HepG2 (cell line): ENCODE results near the gene YIF1A. TPM values are rescaled to one million over a fixed set of nuclear protein-coding genes. Genes with fewer than 3 reads are reported as not detected.
A peak's percentile ranks its signal among the peaks of the same experiment; 100 is the strongest.

Experiments used
- ARNT ChIP-seq: fragments of 450-650 bp; IDR thresholded peaks from 2 replicates; pipeline ENCODE4 v1.6.1; 2017
- ATF5 ChIP-seq: sonication (generic); formaldehyde crosslinking; IDR thresholded peaks from 2 replicates; pipeline ENCODE4 v1.4.0; 2020; ENCODE audit warnings: mild to moderate bottlenecking, low read depth, missing genetic modification reagents
- FOXO4 ChIP-seq: sonication (generic); formaldehyde crosslinking; conservative IDR thresholded peaks from 2 replicates; pipeline ENCODE4 v1.8.1; 2023; ENCODE audit warnings: missing genetic modification reagents
- IKZF1 ChIP-seq: fragments of 450-650 bp; IDR thresholded peaks from 2 replicates; pipeline ENCODE4 v1.7.1; 2016
- MAFF ChIP-seq: IDR thresholded peaks from 2 replicates; pipeline ENCODE4 v1.6.1; 2011; ENCODE audit warnings: low read depth, low read length, improper control_type of control experiment
- MIER3 ChIP-seq: IDR thresholded peaks from 2 replicates; pipeline ENCODE4 v1.6.1; 2016; ENCODE audit warnings: missing compliant biosample characterization, borderline replicate concordance
- PCBP1 ChIP-seq: fragments of 200-400 bp; formaldehyde crosslinking; IDR thresholded peaks from 2 replicates; pipeline ENCODE4 v1.6.1; 2017; ENCODE audit warnings: mild to moderate bottlenecking, low read depth, low read length, borderline replicate concordance
- RXRA ChIP-seq: sonication (generic); formaldehyde crosslinking; IDR thresholded peaks from 2 replicates; pipeline ENCODE4 v1.5.1; 2020; ENCODE audit warnings: missing genetic modification reagents
- TFDP2 ChIP-seq: sonication (generic); formaldehyde crosslinking; IDR thresholded peaks from 2 replicates; pipeline ENCODE4 v1.4.0; 2020; ENCODE audit warnings: missing genetic modification reagents
- TRIM24 ChIP-seq: sonication (generic); formaldehyde crosslinking; IDR thresholded peaks from 2 replicates; pipeline ENCODE4 v1.8.0; 2022; ENCODE audit warnings: mild to moderate bottlenecking, missing genetic modification reagents
- ZBTB7B ChIP-seq: sonication (generic); formaldehyde crosslinking; IDR thresholded peaks from 2 replicates; pipeline ENCODE4 v1.4.0; 2020; ENCODE audit warnings: missing genetic modification reagents
- ZNF20 ChIP-seq: sonication (generic); formaldehyde crosslinking; IDR thresholded peaks from 2 replicates; pipeline ENCODE4 v1.4.0; 2020; ENCODE audit warnings: mild to moderate bottlenecking, moderate library complexity, missing genetic modification reagents
- ZNF333 ChIP-seq: sonication (generic); formaldehyde crosslinking; IDR thresholded peaks from 2 replicates; pipeline ENCODE4 v1.4.0; 2020; ENCODE audit warnings: mild to moderate bottlenecking, missing genetic modification reagents, borderline replicate concordance
- ZSCAN30 ChIP-seq: sonication (generic); formaldehyde crosslinking; IDR thresholded peaks from 2 replicates; pipeline ENCODE4 v1.5.0; 2020; ENCODE audit warnings: mild to moderate bottlenecking, missing genetic modification reagents
- ZSCAN31 ChIP-seq: sonication (generic); formaldehyde crosslinking; IDR thresholded peaks from 2 replicates; pipeline ENCODE4 v1.5.0; 2020; ENCODE audit warnings: low read depth, mild to moderate bottlenecking, missing genetic modification reagents
- polyA plus RNA-seq, 8 experiments: library from polyadenylated mRNA; depleted of rRNA in 3 of 8; stranded (reverse) in 7 of 8; unstranded in 1 of 8; fragments of >200 nt; fragmentation: Illumina TruSeq in 4 of 8; extraction: Trizol in 4 of 8; gene quantifications; 2 replicates each; pipeline versions ENCODE4 v1.2.1 to v1.2.3, GENCODE V29; 2011 to 2016; ENCODE audit warnings: low read depth in 4 of 8, missing spikeins in 1 of 8, mixed read lengths in 1 of 8; ENCODE audit not compliant: insufficient read depth in 1 of 8
- total RNA-seq, 5 experiments: library from RNA; depleted of rRNA; stranded (reverse); fragments of >200 nt; fragmentation: Illumina TruSeq; extraction: Trizol; gene quantifications; 2 replicates each; pipeline ENCODE4 v1.2.3, GENCODE V29; 2016; ENCODE audit warnings: low read depth in 1 of 5
- TF ChIP-seq, protein P1 (sequence below): sonication (generic); formaldehyde crosslinking; IDR thresholded peaks from 2 replicates; pipeline ENCODE4 v1.4.0; 2020; ENCODE audit warnings: missing genetic modification reagents
- TF ChIP-seq, protein P2 (sequence below): sonication (generic); formaldehyde crosslinking; IDR thresholded peaks from 2 replicates; pipeline ENCODE4 v1.4.0; 2020; ENCODE audit warnings: missing genetic modification reagents, mild to moderate bottlenecking, borderline replicate concordance

Gene YIF1A
- total and polyA plus RNA-seq, 2 of the 13 experiments (the other 11 are each of a cell fraction or from before 2014, with no cell fraction given) = 133 to 145 TPM

- TF ChIP-seq, protein P1, sequence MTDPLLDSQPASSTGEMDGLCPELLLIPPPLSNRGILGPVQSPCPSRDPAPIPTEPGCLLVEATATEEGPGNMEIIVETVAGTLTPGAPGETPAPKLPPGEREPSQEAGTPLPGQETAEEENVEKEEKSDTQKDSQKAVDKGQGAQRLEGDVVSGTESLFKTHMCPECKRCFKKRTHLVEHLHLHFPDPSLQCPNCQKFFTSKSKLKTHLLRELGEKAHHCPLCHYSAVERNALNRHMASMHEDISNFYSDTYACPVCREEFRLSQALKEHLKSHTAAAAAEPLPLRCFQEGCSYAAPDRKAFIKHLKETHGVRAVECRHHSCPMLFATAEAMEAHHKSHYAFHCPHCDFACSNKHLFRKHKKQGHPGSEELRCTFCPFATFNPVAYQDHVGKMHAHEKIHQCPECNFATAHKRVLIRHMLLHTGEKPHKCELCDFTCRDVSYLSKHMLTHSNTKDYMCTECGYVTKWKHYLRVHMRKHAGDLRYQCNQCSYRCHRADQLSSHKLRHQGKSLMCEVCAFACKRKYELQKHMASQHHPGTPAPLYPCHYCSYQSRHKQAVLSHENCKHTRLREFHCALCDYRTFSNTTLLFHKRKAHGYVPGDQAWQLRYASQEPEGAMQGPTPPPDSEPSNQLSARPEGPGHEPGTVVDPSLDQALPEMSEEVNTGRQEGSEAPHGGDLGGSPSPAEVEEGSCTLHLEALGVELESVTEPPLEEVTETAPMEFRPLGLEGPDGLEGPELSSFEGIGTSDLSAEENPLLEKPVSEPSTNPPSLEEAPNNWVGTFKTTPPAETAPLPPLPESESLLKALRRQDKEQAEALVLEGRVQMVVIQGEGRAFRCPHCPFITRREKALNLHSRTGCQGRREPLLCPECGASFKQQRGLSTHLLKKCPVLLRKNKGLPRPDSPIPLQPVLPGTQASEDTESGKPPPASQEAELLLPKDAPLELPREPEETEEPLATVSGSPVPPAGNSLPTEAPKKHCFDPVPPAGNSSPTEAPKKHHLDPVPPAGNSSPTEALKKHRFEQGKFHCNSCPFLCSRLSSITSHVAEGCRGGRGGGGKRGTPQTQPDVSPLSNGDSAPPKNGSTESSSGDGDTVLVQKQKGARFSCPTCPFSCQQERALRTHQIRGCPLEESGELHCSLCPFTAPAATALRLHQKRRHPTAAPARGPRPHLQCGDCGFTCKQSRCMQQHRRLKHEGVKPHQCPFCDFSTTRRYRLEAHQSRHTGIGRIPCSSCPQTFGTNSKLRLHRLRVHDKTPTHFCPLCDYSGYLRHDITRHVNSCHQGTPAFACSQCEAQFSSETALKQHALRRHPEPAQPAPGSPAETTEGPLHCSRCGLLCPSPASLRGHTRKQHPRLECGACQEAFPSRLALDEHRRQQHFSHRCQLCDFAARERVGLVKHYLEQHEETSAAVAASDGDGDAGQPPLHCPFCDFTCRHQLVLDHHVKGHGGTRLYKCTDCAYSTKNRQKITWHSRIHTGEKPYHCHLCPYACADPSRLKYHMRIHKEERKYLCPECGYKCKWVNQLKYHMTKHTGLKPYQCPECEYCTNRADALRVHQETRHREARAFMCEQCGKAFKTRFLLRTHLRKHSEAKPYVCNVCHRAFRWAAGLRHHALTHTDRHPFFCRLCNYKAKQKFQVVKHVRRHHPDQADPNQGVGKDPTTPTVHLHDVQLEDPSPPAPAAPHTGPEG (CRISPR knock-in tag) = no peak
- TF ChIP-seq MIER3 = 0 out of 2 replicates have a peak, but pooled peaks have one; percentile 35
- TF ChIP-seq ATF5 (CRISPR knock-in tag) = no peak
- TF ChIP-seq, protein P2, sequence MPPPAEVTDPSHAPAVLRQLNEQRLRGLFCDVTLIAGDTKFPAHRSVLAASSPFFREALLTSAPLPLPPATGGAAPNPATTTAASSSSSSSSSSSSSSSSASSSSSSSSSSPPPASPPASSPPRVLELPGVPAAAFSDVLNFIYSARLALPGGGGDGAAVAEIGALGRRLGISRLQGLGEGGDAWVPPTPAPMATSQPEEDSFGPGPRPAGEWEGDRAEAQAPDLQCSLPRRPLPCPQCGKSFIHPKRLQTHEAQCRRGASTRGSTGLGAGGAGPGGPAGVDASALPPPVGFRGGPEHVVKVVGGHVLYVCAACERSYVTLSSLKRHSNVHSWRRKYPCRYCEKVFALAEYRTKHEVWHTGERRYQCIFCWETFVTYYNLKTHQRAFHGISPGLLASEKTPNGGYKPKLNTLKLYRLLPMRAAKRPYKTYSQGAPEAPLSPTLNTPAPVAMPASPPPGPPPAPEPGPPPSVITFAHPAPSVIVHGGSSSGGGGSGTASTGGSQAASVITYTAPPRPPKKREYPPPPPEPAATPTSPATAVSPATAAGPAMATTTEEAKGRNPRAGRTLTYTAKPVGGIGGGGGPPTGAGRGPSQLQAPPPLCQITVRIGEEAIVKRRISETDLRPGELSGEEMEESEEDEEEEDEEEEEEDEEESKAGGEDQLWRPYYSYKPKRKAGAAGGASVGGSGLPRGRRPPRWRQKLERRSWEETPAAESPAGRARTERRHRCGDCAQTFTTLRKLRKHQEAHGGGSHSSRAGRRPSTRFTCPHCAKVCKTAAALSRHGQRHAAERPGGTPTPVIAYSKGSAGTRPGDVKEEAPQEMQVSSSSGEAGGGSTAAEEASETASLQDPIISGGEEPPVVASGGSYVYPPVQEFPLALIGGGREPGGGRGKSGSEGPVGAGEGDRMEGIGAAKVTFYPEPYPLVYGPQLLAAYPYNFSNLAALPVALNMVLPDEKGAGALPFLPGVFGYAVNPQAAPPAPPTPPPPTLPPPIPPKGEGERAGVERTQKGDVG (CRISPR knock-in tag) = 0 out of 2 replicates have a peak, but pooled peaks have one; percentile 48
- peak; percentile 61; the same call in 1 of the 2 replicates for TF ChIP-seq RXRA
- TF ChIP-seq ZSCAN30 (CRISPR knock-in tag) = no peak
- peak; percentile 42; the same call in 1 of the 2 replicates for TF ChIP-seq ZBTB7B
- no peak for TF ChIP-seq MAFF
- no peak for TF ChIP-seq TRIM24 (CRISPR knock-in tag)
- TF ChIP-seq ZSCAN31 (CRISPR knock-in tag) = no peak; the same call in 1 of the 2 replicates
- no peak for TF ChIP-seq ARNT
- TF ChIP-seq ZNF333 (CRISPR knock-in tag) = no peak
- no peak for TF ChIP-seq PCBP1
- TF ChIP-seq FOXO4 = no peak
- TF ChIP-seq TFDP2 (CRISPR knock-in tag) = no peak
- TF ChIP-seq IKZF1 = no peak
- no peak for TF ChIP-seq ZNF20 (CRISPR knock-in tag)
Observed at GRCh38 chr11:66311965-66312548, 23.1 kb upstream of the YIF1A start (continued).
